GM21786 (cell line): ENCODE data around the gene ZDHHC14.

Experiments
- ATAC-seq: cut with Tn5 transposase; IDR thresholded peaks from one replicate; pipeline ENCODE4 v1.9.1; 2021; ENCODE audit not compliant: unreplicated experiment

Gene ZDHHC14

GRCh38 chr6:157609556-157609955, 228.6 kb downstream of the ZDHHC14 start:
- no peak for ATAC-seq

GRCh38 chr6:157610451-157610999, 229.5 kb downstream of the ZDHHC14 start:
- ATAC-seq = no peak

GRCh38 chr6:157611406-157611805, 230.4 kb downstream of the ZDHHC14 start:
- ATAC-seq = no peak

- no peak for ATAC-seq
Measured at GRCh38 chr6:157613011-157613522, 232.1 kb downstream of the ZDHHC14 start.

GRCh38 chr6:157614026-157614568, 233.1 kb downstream of the ZDHHC14 start:
- no peak for ATAC-seq

GRCh38 chr6:157615420-157615769, 234.4 kb downstream of the ZDHHC14 start:
- ATAC-seq = no peak

GRCh38 chr6:157615951-157616350, 235.0 kb downstream of the ZDHHC14 start:
- no peak for ATAC-seq

GRCh38 chr6:157620944-157621343, 240.0 kb downstream of the ZDHHC14 start:
- no peak for ATAC-seq

- ATAC-seq = no peak
Measured at GRCh38 chr6:157621406-157621805, 240.4 kb downstream of the ZDHHC14 start.

GRCh38 chr6:157622427-157622826, 241.4 kb downstream of the ZDHHC14 start:
- no peak for ATAC-seq

GRCh38 chr6:157625111-157625510, 244.1 kb downstream of the ZDHHC14 start:
- ATAC-seq = no peak

- ATAC-seq = no peak
Measured at GRCh38 chr6:157625764-157626163, 244.8 kb downstream of the ZDHHC14 start.

GRCh38 chr6:157627195-157627966, 246.4 kb downstream of the ZDHHC14 start:
- ATAC-seq = no peak

- ATAC-seq = no peak
Measured at GRCh38 chr6:157628463-157628862, 247.5 kb downstream of the ZDHHC14 start.

- ATAC-seq = no peak
Measured at GRCh38 chr6:157629220-157629619, 248.2 kb downstream of the ZDHHC14 start.

GRCh38 chr6:157630463-157631080, 249.6 kb downstream of the ZDHHC14 start:
- ATAC-seq = no peak

- no peak for ATAC-seq
Measured at GRCh38 chr6:157631412-157631811, 250.4 kb downstream of the ZDHHC14 start.

- no peak for ATAC-seq
Measured at GRCh38 chr6:157631838-157632614, 251.0 kb downstream of the ZDHHC14 start.

- ATAC-seq = no peak
Measured at GRCh38 chr6:157632821-157633220, 251.8 kb downstream of the ZDHHC14 start.

GRCh38 chr6:157634546-157634945, 253.6 kb downstream of the ZDHHC14 start:
- no peak for ATAC-seq
